Measurements from ENCODE around the gene RAET1L. TPM values are rescaled to one million over a fixed set of nuclear protein-coding genes. Genes with fewer than 3 reads are reported as not detected.

The RAET1L gene
- total RNA-seq, 2 donors from 2014 or later = not detected

- peak within 1 kb of the TSS; percentile 67 for H3K4me3 Mint-ChIP-seq
- Histone ChIP-seq H3K27ac (ENCODE audit: low read depth, low read length) (peak within 1 kb of the TSS; percentile 49), H3K9ac (ENCODE audit: extremely low read depth, low read length, poor library complexity, severe bottlenecking) (peak within 1 kb of the TSS; percentile 49), H3K4me1 (ENCODE audit: control insufficient read depth, insufficient read depth, low read length) (no peaks in the 10 kb centered on the region), H3K36me3 (ENCODE audit: control insufficient read depth, insufficient read depth, low read length) (no peaks in the 10 kb centered on the region), H3K27me3 (ENCODE audit: control insufficient read depth, insufficient read depth, low read length, poor library complexity, severe bottlenecking) (peaks cover 32% of the 10 kb centered on the region), H3K9me3 (ENCODE audit: control insufficient read depth, low read length) (no peaks in the 10 kb centered on the region), H3K4me3 (ENCODE audit: low read length) (peak within 1 kb of the TSS; percentile 80)
- peaks cover 37% of the 10 kb centered on the region for H3K27me3 Mint-ChIP-seq (ENCODE audit: insufficient read depth)
- TF ChIP-seq CTCF (conservative IDR thresholded peaks at IDR 0.05) = peak; percentile 76
- H3K4me1 Mint-ChIP-seq = peaks cover 2% of the 10 kb centered on the region
- no peaks in the 10 kb centered on the region for H3K9me3 Mint-ChIP-seq
- H3K27ac Mint-ChIP-seq = peak within 1 kb of the TSS; percentile 16
- DNase-seq = peak; percentile 97
- 1% methylated on average over 21 to 69 of the region's 72 CpGs for WGBS, 2 experiments (ENCODE audit: insufficient coverage in 1 of 2, insufficient read length in 1 of 2)
- peaks cover 8% of the 10 kb centered on the region for H3K36me3 Mint-ChIP-seq (ENCODE audit: low read depth)
Measured at GRCh38 chr6:150068720-150069648, 43.7 kb upstream of the RAET1L start, which contains the start of gene ULBP3. Gene ULBP3 (minus strand): TSS chr6:150069121. CDS start chr6:150069066, 55 bp downstream.

DNA sequence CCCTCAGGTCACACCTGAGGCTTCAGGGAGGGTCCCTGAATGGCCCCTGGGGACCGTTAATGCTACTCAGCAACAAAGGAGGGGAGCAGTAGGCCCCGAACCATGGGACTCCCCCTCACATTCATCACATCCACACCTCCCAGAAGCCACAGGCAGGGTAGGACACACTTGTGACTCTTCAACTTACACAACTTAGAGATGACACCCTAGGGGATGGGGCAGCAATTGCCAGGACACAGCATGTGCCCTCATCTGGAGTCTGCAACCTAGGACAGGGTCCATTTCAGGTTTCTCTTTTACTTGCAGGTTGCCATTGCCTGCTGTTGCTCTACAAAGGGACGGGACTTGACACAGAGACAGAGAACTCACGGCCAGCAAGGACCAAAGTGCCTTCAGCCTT is 42.8 kb upstream of the RAET1L start:
- no peaks in the 10 kb centered on the region for H3K36me3 ChIP-seq (ENCODE audit: control insufficient read depth, insufficient read depth, low read length)
- Mint-ChIP-seq H3K36me3 (ENCODE audit: low read depth) (peaks cover 8% of the 10 kb centered on the region), H3K9me3 (no peaks in the 10 kb centered on the region), H3K27ac (no peak overlapping the region), H3K27me3 (ENCODE audit: insufficient read depth) (peaks cover 37% of the 10 kb centered on the region), H3K4me3 (peak overlapping the region; percentile 67), H3K4me1 (peaks cover 2% of the 10 kb centered on the region)
- no peak overlapping the region for H3K27ac ChIP-seq (ENCODE audit: low read depth, low read length)
- TF ChIP-seq CTCF (conservative IDR thresholded peaks at IDR 0.05) = no peak
- peaks cover 32% of the 10 kb centered on the region for H3K27me3 ChIP-seq (ENCODE audit: control insufficient read depth, insufficient read depth, low read length, poor library complexity, severe bottlenecking)
- H3K4me1 ChIP-seq (ENCODE audit: control insufficient read depth, insufficient read depth, low read length) = no peaks in the 10 kb centered on the region
- 33 to 54% methylated on average over 1 to 4 of the region's 4 CpGs for WGBS, 2 experiments (ENCODE audit: insufficient coverage in 1 of 2, insufficient read length in 1 of 2)
- peak overlapping the region; percentile 80 for H3K4me3 ChIP-seq (ENCODE audit: low read length)
- H3K9me3 ChIP-seq (ENCODE audit: control insufficient read depth, low read length) = no peaks in the 10 kb centered on the region
- peak overlapping the region; percentile 49 for H3K9ac ChIP-seq (ENCODE audit: extremely low read depth, low read length, poor library complexity, severe bottlenecking)
- no peak for DNase-seq

DNA sequence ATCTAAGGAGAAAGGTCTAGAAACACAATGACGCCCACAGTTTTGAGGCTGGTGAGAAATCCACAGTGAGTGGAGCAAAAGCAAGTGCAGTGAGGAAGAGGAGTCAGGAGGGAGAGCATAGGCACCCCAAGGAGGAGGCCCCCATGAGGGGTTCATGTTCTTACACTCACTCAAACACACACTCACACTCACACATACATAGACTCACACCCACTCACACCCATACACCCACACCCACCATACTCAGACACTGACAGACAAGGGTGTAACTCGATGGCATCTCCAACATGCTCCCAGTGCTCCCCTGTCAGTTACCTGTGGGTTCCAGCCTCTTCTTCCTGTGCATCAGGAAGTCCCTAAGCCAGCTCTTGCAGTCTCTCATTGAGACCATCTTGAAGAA is 39.8 kb upstream of the RAET1L start:
- Mint-ChIP-seq H3K9me3 (no peaks in the 10 kb centered on the region), H3K4me1 (peaks cover 2% of the 10 kb centered on the region), H3K27me3 (ENCODE audit: insufficient read depth) (peaks cover 35% of the 10 kb centered on the region), H3K36me3 (ENCODE audit: low read depth) (peaks cover 17% of the 10 kb centered on the region), H3K27ac (no peak overlapping the region), H3K4me3 (no peak overlapping the region)
- Histone ChIP-seq H3K36me3 (ENCODE audit: control insufficient read depth, insufficient read depth, low read length) (no peaks in the 10 kb centered on the region), H3K9me3 (ENCODE audit: control insufficient read depth, low read length) (no peaks in the 10 kb centered on the region), H3K4me1 (ENCODE audit: control insufficient read depth, insufficient read depth, low read length) (no peaks in the 10 kb centered on the region), H3K4me3 (ENCODE audit: low read length) (no peak overlapping the region), H3K27me3 (ENCODE audit: control insufficient read depth, insufficient read depth, low read length, poor library complexity, severe bottlenecking) (peaks cover 30% of the 10 kb centered on the region), H3K27ac (ENCODE audit: low read depth, low read length) (no peak overlapping the region), H3K9ac (ENCODE audit: extremely low read depth, low read length, poor library complexity, severe bottlenecking) (no peak overlapping the region)
- 62% methylated on average over 2 of the region's 2 CpGs for WGBS, 2 experiments (ENCODE audit: insufficient coverage in 1 of 2, insufficient read length in 1 of 2)
- TF ChIP-seq CTCF (conservative IDR thresholded peaks at IDR 0.05) = no peak
- no peak for DNase-seq
